GM12874 (cell line): Measurements from ENCODE around the gene LAMTOR2.

ENCODE experiments used
- CTCF ChIP-seq: IDR thresholded peaks from 2 replicates; pipeline ENCODE4 v1.5.1; 2011; ENCODE audit warnings: low read depth, mild to moderate bottlenecking, control low read depth, low read length, moderate library complexity; ENCODE audit not compliant: insufficient read depth

LAMTOR2 gene

DNA sequence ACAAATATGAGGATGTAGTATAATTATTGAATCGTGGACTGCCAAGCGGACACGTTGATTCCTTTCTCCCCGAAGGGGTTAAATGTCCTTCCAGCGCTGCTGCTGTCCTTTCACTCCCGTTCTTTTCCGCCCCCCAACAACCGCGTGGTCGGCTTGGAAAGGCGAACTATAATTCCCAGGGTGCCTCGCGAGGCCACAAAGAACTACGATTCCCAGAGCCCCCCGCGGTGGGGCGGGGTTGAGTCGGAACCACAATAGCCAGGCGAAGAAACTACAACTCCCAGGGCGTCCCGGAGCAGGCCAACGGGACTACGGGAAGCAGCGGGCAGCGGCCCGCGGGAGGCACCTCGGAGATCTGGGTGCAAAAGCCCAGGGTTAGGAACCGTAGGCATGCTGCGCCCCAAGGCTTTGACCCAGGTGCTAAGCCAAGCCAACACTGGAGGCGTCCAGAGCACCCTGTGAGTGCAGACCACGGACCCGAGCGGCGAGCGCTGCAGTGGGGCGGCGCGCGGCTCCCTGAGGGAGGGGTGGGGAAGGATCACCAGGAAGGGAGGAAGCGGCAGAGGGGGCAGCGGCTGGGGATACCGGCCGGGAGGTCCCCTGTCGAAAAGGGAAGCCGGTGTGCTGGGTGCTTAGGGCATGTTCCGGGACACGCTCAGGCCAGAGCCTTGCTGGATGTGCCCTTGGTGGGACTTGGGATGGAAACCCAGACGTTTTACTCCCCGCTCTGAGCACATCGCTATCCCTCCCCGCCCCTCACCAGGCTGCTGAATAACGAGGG lies at the start of gene LAMTOR2:
LAMTOR2 (plus strand) TSS at position 283 of the 781 bp plus-strand sequence; CDS start at position 391, 108 bp downstream.
- TF ChIP-seq CTCF: no peak

DNA sequence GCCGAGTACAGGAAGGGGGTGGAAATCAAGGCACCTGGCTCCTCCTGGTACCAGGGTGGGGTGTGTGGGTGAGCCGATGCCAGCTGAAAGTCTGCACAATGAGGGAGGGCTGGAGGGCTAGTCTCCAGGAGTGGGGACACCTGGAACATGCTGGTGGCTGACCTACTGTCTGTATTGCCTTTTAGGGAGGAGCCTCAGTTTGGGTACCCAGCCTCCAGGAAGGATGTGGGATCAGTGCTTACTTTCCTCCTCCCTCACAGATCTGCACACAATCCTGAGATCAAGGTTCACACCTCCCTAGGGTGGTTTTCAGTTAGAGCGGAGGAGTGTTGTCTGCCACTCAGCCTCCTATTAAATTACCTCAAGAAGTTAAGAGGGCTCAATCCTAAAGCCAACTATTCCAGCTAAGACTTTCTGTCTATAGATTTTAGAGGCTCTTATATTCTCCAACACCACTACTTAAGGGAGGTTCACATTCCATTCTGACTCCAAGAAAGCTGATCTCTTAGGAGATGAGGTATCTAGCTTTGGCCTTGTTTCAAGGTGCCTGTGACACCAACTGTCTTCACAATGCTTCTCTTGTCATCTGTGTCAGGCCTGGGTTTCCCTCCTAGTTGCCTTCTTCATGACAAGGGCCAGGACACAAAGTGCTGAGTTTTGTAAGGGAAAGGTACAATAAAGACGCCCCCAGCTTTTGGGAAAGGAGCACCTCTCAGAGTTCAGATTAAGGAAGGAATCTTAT lies 49.6 kb upstream of the LAMTOR2 start:
- TF ChIP-seq CTCF: no peak

DNA sequence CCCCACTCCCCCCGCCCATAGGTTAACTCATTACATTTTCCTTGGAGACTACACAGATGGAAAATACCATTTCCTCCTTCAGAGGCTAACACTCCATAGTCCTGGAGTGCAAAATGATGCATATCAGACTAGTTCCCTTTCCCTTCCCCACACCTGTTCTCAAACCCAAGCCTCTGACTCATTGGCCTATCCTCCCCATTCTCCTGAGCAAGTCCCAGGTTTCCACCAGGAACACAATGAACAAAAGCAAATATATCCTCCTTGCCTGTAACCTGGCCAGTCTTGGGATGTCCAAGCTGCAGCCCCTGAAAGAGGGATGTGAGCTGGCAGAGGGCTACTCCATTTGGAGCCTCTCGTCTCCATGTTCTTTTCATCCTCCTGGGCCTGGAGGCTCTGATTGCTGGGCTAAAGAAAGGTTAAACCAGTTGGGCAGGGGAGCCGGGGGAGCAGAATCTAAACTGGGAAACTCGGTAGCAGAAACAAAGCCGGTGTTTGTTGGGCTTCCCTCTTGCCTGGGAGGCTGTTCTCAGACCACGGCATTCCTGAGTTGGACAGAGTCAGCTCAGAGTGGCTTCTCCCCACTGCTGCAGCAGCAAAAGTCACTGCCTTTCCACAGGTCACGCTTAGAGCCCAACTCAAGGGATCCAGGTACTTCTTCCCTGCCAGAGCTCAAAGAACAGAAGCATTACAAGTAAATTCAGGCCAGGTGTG lies 47.8 kb upstream of the LAMTOR2 start:
- no peak for TF ChIP-seq CTCF

DNA sequence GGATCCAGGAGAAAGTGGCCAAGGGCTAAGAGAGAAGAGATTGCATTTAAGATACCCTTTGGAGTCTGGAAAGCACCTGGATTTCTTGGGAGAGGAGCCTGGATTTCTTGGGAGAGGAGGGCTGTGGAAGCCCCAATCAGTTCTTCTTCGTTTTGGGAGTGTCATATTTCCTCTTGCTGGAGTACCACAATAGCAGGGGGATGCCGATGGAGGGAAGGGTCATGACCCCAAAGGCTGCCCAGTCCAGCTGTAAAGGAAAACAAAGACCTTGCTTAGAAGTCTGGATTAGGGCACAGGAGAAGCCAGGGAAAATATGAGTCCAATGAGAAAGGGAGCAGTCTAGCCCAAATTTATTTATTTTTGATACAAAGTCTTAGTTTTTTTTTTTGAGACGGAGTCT lies 45.2 kb upstream of the LAMTOR2 start:
- no peak for TF ChIP-seq CTCF

GRCh38 chr1:156012051-156012817 lies 42.3 kb upstream of the LAMTOR2 start:
- TF ChIP-seq CTCF: no peak

DNA sequence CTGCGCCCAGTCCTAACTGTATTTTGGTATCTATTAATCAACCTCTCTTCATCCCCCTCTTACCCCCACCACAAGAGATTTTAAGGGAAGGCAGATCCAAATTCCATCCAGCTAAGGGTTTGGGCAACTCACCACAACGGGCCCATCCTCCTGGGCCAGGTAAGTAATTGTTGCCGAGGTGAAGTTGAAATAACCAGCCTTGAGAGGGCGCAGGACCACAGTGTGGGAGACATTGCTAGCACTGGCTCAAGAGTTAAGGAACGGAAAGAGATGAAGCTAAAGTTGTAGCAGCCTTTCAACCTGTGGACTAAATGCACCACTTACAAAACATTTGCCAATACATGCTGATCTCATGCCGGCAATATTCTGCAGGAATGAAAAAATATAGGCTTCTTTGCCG lies 39.8 kb upstream of the LAMTOR2 start:
- TF ChIP-seq CTCF: no peak
